Activated naive CD4-positive, alpha-beta T cell treated with anti-CD3 and anti-CD28 coated beads, Interleukin-2, amount 50 U/mL, for 72 hours (primary cell): Measurements from ENCODE around the gene EIF4G1. TPM values are rescaled to one million over a fixed set of nuclear protein-coding genes. Genes with fewer than 3 reads are reported as not detected.

Source experiments
- ATAC-seq, 2 donors: fragments of 150-1000 bp; cut with Tn5 transposase; 2 replicates each; pipeline ENCODE4 v1.10.0; 2021; ENCODE audit warnings: mild to moderate bottlenecking in 2 of 2, moderate library complexity in 2 of 2
- DNase-seq, 2 donors: peaks; one replicate each; pipeline ENCODE4 v3.0.0; 2021 to 2022; ENCODE audit warnings: low spot score in 2 of 2
- H3K27ac Mint-ChIP-seq, 2 donors: one replicate each; pipeline ENCODE4 v1.8.0; 2022; ENCODE audit warnings: mild to moderate bottlenecking in 2 of 2, mixed read lengths in 2 of 2
- H3K36me3 Mint-ChIP-seq, 2 donors: one replicate each; pipeline ENCODE4 v1.8.0; 2022; ENCODE audit warnings: mixed read lengths in 2 of 2
- H3K9me3 Mint-ChIP-seq, 2 donors: one replicate each; pipeline ENCODE4 v1.8.0; 2022; ENCODE audit warnings: mixed read lengths in 2 of 2
- total RNA-seq, 2 donors: library from RNA; stranded (reverse); gene quantifications; one replicate each; pipeline ENCODE4 v1.2.3, GENCODE V29; 2022

EIF4G1 gene
- total RNA-seq, 2 donors from 2014 or later: 256 to 376 TPM

- DNase-seq (no peak), ATAC-seq (no peak)
- no peaks in the 10 kb centered on the region for H3K9me3 Mint-ChIP-seq
- peak overlapping the region in 1 of 2 donors; percentile 59 for H3K27ac Mint-ChIP-seq
- peaks cover 0 to 5% of the 10 kb centered on the region in 2 donors for H3K36me3 Mint-ChIP-seq
These were observed 37.9 kb downstream of the EIF4G1 start for GRCh38 chr3:184352149-184352785.

GRCh38 chr3:184352897-184353545 lies 38.6 kb downstream of the EIF4G1 start:
- no peak overlapping the region for H3K27ac Mint-ChIP-seq
- no peaks in the 10 kb centered on the region for H3K9me3 Mint-ChIP-seq
- no peak for DNase-seq
- H3K36me3 Mint-ChIP-seq: peaks cover 0 to 5% of the 10 kb centered on the region in 2 donors
- no peak for ATAC-seq

GRCh38 chr3:184353546-184353941 lies 39.1 kb downstream of the EIF4G1 start:
- no peak for ATAC-seq
- Mint-ChIP-seq H3K27ac (no peak overlapping the region), H3K9me3 (no peaks in the 10 kb centered on the region), H3K36me3 (peaks cover 0 to 5% of the 10 kb centered on the region in 2 donors)
- DNase-seq: no peak

GRCh38 chr3:184354121-184354728 lies 39.8 kb downstream of the EIF4G1 start:
- Mint-ChIP-seq H3K9me3 (no peaks in the 10 kb centered on the region), H3K27ac (no peak overlapping the region), H3K36me3 (peaks cover 0 to 5% of the 10 kb centered on the region in 2 donors)
- peak; percentile 74 to 84 for ATAC-seq
- peak in 1 of 2 donors; percentile 69 for DNase-seq

GRCh38 chr3:184354754-184355153 lies 40.3 kb downstream of the EIF4G1 start:
- Mint-ChIP-seq H3K36me3 (peaks cover 0 to 5% of the 10 kb centered on the region in 2 donors), H3K27ac (no peak overlapping the region), H3K9me3 (no peaks in the 10 kb centered on the region)
- ATAC-seq (no peak), DNase-seq (no peak)

- Mint-ChIP-seq H3K36me3 (peaks cover 0 to 5% of the 10 kb centered on the region in 2 donors), H3K9me3 (no peaks in the 10 kb centered on the region), H3K27ac (no peak overlapping the region)
- ATAC-seq: no peak
- no peak for DNase-seq
These were observed 41.0 kb downstream of the EIF4G1 start for GRCh38 chr3:184355261-184356040.

GRCh38 chr3:184357248-184358123 lies 43.1 kb downstream of the EIF4G1 start:
- Mint-ChIP-seq H3K36me3 (peaks cover 0 to 5% of the 10 kb centered on the region in 2 donors), H3K27ac (no peak overlapping the region), H3K9me3 (no peaks in the 10 kb centered on the region)
- no peak for ATAC-seq
- no peak for DNase-seq

- no peak for ATAC-seq
- H3K36me3 Mint-ChIP-seq: peaks cover under 1 to 8% of the 10 kb centered on the region in 2 donors
- H3K27ac Mint-ChIP-seq: no peak overlapping the region
- no peaks in the 10 kb centered on the region for H3K9me3 Mint-ChIP-seq
- no peak for DNase-seq
These were observed 43.8 kb downstream of the EIF4G1 start for GRCh38 chr3:184358124-184358767.

GRCh38 chr3:184358921-184359350 lies 44.5 kb downstream of the EIF4G1 start:
- no peak for DNase-seq
- Mint-ChIP-seq H3K9me3 (no peaks in the 10 kb centered on the region), H3K36me3 (peaks cover 7 to 14% of the 10 kb centered on the region in 2 donors), H3K27ac (no peak overlapping the region)
- ATAC-seq: no peak

- ATAC-seq (no peak), DNase-seq (no peak)
- Mint-ChIP-seq H3K9me3 (no peaks in the 10 kb centered on the region), H3K36me3 (peaks cover 12 to 18% of the 10 kb centered on the region in 2 donors), H3K27ac (peak overlapping the region in 1 of 2 donors; percentile 66)
These were observed 45.2 kb downstream of the EIF4G1 start for GRCh38 chr3:184359610-184360009.

GRCh38 chr3:184360070-184360928 lies 45.9 kb downstream of the EIF4G1 start:
- DNase-seq (no peak), ATAC-seq (no peak)
- Mint-ChIP-seq H3K36me3 (peaks cover 19 to 22% of the 10 kb centered on the region in 2 donors), H3K9me3 (no peaks in the 10 kb centered on the region), H3K27ac (peak overlapping the region; percentile 52 to 66)

GRCh38 chr3:184360929-184361531 lies 46.6 kb downstream of the EIF4G1 start:
- DNase-seq (no peak), ATAC-seq (no peak)
- Mint-ChIP-seq H3K27ac (peak overlapping the region; percentile 52 to 66), H3K9me3 (no peaks in the 10 kb centered on the region), H3K36me3 (peaks cover 20 to 23% of the 10 kb centered on the region in 2 donors)

- no peaks in the 10 kb centered on the region for H3K9me3 Mint-ChIP-seq
- ATAC-seq (peak; percentile 45), DNase-seq (peak; percentile 58 to 73)
- H3K27ac Mint-ChIP-seq: peak within 1 kb of the TSS; percentile 90 to 94
- H3K36me3 Mint-ChIP-seq: peaks cover 21 to 26% of the 10 kb centered on the region in 2 donors
These were observed 47.1 kb downstream of the EIF4G1 start, which contains the start of the genes CLCN2 and POLR2H for GRCh38 chr3:184361532-184361931. Gene CLCN2 (minus strand): TSS chr3:184361605. CDS start chr3:184361479, 126 bp downstream. Gene POLR2H (plus strand): TSS chr3:184361710. CDS start chr3:184363493, 1,783 bp downstream.
